HepG2 (cell line): Measurements from ENCODE around the gene KLC3. TPM values are rescaled to one million over a fixed set of nuclear protein-coding genes. Genes with fewer than 3 reads are reported as not detected.

Experiments used
- HCFC1 ChIP-seq: fragments of 150-350 bp; IDR thresholded peaks from 2 replicates; pipeline ENCODE4 v1.6.1; 2014; ENCODE audit warnings: low read depth, low read length
- MIXL1 ChIP-seq: IDR thresholded peaks from 2 replicates; pipeline ENCODE4 v1.6.1; 2016
- NRL ChIP-seq: sonication (generic); formaldehyde crosslinking; IDR thresholded peaks from 2 replicates; pipeline ENCODE4 v1.5.0; 2020; ENCODE audit warnings: missing genetic modification reagents, mild to moderate bottlenecking, moderate library complexity, borderline replicate concordance
- SAFB2 ChIP-seq: sonication (generic); formaldehyde crosslinking; IDR thresholded peaks from 2 replicates; pipeline ENCODE4 v1.5.1; 2020; ENCODE audit warnings: missing genetic modification reagents, low read depth, mild to moderate bottlenecking, borderline replicate concordance
- TARDBP ChIP-seq: sonication (generic); formaldehyde crosslinking; IDR thresholded peaks from 2 replicates; pipeline ENCODE4 v1.8.0; 2022; ENCODE audit warnings: mild to moderate bottlenecking, missing genetic modification reagents
- ZFP41 ChIP-seq: sonication (generic); formaldehyde crosslinking; IDR thresholded peaks from 2 replicates; pipeline ENCODE4 v1.4.0; 2020; ENCODE audit warnings: mild to moderate bottlenecking, missing genetic modification reagents, borderline replicate concordance
- ZFX ChIP-seq: sonication (generic); formaldehyde crosslinking; IDR thresholded peaks from 2 replicates; pipeline ENCODE4 v1.4.0; 2020; ENCODE audit warnings: mild to moderate bottlenecking, low read depth, missing genetic modification reagents, moderate library complexity
- ZNF263 ChIP-seq: sonication (generic); formaldehyde crosslinking; IDR thresholded peaks from 2 replicates; pipeline ENCODE4 v1.4.0; 2020; ENCODE audit warnings: missing genetic modification reagents
- ZNF343 ChIP-seq: sonication (generic); formaldehyde crosslinking; IDR thresholded peaks from 2 replicates; pipeline ENCODE4 v1.4.0; 2020; ENCODE audit warnings: mild to moderate bottlenecking, missing genetic modification reagents
- ZNF678 ChIP-seq: sonication (generic); formaldehyde crosslinking; IDR thresholded peaks from 2 replicates; pipeline ENCODE4 v1.4.0; 2020; ENCODE audit warnings: mild to moderate bottlenecking, missing genetic modification reagents
- polyA plus RNA-seq, 8 experiments: library from polyadenylated mRNA; depleted of rRNA in 3 of 8; stranded (reverse) in 7 of 8; unstranded in 1 of 8; fragments of >200 nt; fragmentation: Illumina TruSeq in 4 of 8; extraction: Trizol in 4 of 8; gene quantifications; 2 replicates each; pipeline versions ENCODE4 v1.2.1 to v1.2.3, GENCODE V29; 2011 to 2016; ENCODE audit warnings: low read depth in 4 of 8, missing spikeins in 1 of 8, mixed read lengths in 1 of 8; ENCODE audit not compliant: insufficient read depth in 1 of 8
- total RNA-seq, 5 experiments: library from RNA; depleted of rRNA; stranded (reverse); fragments of >200 nt; fragmentation: Illumina TruSeq; extraction: Trizol; gene quantifications; 2 replicates each; pipeline ENCODE4 v1.2.3, GENCODE V29; 2016; ENCODE audit warnings: low read depth in 1 of 5
- TF ChIP-seq, protein P1 (sequence below): sonication (generic); formaldehyde crosslinking; IDR thresholded peaks from 2 replicates; pipeline ENCODE4 v1.4.0; 2020; ENCODE audit warnings: missing genetic modification reagents, borderline replicate concordance
- TF ChIP-seq, protein P2 (sequence below): sonication (generic); formaldehyde crosslinking; IDR thresholded peaks from 2 replicates; pipeline ENCODE4 v1.5.0; 2020; ENCODE audit warnings: mild to moderate bottlenecking, missing genetic modification reagents
- TF ChIP-seq, protein P3 (sequence below): fragments of 450-650 bp; IDR thresholded peaks from 2 replicates; pipeline ENCODE4 v1.6.1; 2016
- TF ChIP-seq, protein P4 (sequence below): sonication (generic); formaldehyde crosslinking; IDR thresholded peaks from 2 replicates; pipeline ENCODE4 v1.5.0; 2020; ENCODE audit warnings: missing genetic modification reagents, mild to moderate bottlenecking, borderline replicate concordance
- TF ChIP-seq, protein P5 (sequence below): sonication (generic); formaldehyde crosslinking; IDR thresholded peaks from 2 replicates; pipeline ENCODE4 v1.5.0; 2020; ENCODE audit warnings: mild to moderate bottlenecking, missing genetic modification reagents, borderline replicate concordance

Gene KLC3
- total and polyA plus RNA-seq, 2 of the 13 experiments (the other 11 are each of a cell fraction or from before 2014, with no cell fraction given): 0.13 TPM; not detected in 1

DNA sequence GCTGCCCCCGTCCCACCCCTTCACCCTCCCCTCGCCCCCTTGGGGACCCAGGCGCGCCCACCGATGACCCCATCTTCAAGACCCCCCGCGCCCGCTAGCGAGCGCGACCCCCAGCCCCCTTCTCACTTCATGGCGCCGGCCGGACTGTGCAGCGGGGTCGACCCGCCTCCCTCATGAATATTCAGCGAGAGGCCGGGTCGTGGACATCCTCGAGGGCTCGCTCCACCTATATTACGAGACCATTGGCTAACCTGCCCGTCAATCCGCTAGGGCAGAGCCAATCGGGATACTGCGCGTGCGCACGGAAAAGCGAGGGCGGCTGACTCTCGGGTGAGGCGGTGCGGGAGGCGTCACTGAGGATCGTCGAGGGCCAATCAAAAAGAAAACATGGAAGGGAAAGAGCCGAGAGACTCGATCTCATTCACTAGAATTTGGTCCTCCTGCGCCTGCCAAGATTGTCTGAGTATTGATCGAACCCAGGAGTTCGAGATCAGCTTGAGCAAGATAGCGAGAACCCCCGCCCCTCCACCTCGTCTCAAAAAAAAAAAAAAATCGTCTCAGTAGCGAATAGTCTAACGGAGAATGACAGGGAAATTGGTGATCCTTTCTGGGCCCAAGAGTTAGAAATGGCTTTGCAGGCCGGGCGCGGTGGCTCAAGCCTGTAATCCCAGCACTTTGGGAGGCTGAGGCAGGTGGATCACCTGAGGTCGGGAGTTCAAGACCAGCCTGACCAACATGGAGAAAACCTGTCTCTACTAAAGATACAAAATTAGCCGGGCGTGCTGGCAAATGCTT lies 30.1 kb downstream of the KLC3 start, which contains the start of gene ERCC2 (continued):
- TF ChIP-seq, protein P1, sequence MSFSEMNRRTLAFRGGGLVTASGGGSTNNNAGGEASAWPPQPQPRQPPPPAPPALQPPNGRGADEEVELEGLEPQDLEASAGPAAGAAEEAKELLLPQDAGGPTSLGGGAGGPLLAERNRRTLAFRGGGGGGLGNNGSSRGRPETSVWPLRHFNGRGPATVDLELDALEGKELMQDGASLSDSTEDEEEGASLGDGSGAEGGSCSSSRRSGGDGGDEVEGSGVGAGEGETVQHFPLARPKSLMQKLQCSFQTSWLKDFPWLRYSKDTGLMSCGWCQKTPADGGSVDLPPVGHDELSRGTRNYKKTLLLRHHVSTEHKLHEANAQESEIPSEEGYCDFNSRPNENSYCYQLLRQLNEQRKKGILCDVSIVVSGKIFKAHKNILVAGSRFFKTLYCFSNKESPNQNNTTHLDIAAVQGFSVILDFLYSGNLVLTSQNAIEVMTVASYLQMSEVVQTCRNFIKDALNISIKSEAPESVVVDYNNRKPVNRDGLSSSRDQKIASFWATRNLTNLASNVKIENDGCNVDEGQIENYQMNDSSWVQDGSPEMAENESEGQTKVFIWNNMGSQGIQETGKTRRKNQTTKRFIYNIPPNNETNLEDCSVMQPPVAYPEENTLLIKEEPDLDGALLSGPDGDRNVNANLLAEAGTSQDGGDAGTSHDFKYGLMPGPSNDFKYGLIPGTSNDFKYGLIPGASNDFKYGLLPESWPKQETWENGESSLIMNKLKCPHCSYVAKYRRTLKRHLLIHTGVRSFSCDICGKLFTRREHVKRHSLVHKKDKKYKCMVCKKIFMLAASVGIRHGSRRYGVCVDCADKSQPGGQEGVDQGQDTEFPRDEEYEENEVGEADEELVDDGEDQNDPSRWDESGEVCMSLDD (CRISPR knock-in tag): no peak
- TF ChIP-seq SAFB2 (CRISPR knock-in tag) (no peak), HCFC1 (no peak), TARDBP (0 out of 2 replicates have a peak, but pooled peaks have one; percentile 0), ZNF263 (CRISPR knock-in tag) (no peak), ZFX (peak; percentile 69), ZNF678 (CRISPR knock-in tag) (no peak), NRL (no peak), MIXL1 (CRISPR knock-in tag) (0 out of 2 replicates have a peak, but pooled peaks have one; percentile 22), ZNF343 (CRISPR knock-in tag) (no peak), ZFP41 (CRISPR knock-in tag) (no peak)
- TF ChIP-seq, protein P2, sequence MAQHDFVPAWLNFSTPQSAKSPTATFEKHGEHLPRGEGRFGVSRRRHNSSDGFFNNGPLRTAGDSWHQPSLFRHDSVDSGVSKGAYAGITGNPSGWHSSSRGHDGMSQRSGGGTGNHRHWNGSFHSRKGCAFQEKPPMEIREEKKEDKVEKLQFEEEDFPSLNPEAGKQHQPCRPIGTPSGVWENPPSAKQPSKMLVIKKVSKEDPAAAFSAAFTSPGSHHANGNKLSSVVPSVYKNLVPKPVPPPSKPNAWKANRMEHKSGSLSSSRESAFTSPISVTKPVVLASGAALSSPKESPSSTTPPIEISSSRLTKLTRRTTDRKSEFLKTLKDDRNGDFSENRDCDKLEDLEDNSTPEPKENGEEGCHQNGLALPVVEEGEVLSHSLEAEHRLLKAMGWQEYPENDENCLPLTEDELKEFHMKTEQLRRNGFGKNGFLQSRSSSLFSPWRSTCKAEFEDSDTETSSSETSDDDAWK: no peak
- TF ChIP-seq, protein P3, sequence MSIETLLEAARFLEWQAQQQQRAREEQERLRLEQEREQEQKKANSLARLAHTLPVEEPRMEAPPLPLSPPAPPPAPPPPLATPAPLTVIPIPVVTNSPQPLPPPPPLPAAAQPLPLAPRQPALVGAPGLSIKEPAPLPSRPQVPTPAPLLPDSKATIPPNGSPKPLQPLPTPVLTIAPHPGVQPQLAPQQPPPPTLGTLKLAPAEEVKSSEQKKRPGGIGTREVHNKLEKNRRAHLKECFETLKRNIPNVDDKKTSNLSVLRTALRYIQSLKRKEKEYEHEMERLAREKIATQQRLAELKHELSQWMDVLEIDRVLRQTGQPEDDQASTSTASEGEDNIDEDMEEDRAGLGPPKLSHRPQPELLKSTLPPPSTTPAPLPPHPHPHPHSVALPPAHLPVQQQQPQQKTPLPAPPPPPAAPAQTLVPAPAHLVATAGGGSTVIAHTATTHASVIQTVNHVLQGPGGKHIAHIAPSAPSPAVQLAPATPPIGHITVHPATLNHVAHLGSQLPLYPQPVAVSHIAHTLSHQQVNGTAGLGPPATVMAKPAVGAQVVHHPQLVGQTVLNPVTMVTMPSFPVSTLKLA: 0 out of 2 replicates have a peak, but pooled peaks have one; percentile 6
- TF ChIP-seq, protein P4, sequence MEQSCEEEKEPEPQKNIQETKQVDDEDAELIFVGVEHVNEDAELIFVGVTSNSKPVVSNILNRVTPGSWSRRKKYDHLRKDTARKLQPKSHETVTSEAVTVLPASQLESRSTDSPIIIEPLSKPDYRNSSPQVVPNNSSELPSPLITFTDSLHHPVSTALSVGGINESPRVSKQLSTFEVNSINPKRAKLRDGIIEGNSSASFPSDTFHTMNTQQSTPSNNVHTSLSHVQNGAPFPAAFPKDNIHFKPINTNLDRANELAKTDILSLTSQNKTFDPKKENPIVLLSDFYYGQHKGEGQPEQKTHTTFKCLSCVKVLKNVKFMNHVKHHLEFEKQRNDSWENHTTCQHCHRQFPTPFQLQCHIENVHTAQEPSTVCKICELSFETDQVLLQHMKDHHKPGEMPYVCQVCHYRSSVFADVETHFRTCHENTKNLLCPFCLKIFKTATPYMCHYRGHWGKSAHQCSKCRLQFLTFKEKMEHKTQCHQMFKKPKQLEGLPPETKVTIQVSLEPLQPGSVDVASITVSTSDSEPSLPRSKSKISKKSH (CRISPR knock-in tag): no peak
- TF ChIP-seq, protein P5, sequence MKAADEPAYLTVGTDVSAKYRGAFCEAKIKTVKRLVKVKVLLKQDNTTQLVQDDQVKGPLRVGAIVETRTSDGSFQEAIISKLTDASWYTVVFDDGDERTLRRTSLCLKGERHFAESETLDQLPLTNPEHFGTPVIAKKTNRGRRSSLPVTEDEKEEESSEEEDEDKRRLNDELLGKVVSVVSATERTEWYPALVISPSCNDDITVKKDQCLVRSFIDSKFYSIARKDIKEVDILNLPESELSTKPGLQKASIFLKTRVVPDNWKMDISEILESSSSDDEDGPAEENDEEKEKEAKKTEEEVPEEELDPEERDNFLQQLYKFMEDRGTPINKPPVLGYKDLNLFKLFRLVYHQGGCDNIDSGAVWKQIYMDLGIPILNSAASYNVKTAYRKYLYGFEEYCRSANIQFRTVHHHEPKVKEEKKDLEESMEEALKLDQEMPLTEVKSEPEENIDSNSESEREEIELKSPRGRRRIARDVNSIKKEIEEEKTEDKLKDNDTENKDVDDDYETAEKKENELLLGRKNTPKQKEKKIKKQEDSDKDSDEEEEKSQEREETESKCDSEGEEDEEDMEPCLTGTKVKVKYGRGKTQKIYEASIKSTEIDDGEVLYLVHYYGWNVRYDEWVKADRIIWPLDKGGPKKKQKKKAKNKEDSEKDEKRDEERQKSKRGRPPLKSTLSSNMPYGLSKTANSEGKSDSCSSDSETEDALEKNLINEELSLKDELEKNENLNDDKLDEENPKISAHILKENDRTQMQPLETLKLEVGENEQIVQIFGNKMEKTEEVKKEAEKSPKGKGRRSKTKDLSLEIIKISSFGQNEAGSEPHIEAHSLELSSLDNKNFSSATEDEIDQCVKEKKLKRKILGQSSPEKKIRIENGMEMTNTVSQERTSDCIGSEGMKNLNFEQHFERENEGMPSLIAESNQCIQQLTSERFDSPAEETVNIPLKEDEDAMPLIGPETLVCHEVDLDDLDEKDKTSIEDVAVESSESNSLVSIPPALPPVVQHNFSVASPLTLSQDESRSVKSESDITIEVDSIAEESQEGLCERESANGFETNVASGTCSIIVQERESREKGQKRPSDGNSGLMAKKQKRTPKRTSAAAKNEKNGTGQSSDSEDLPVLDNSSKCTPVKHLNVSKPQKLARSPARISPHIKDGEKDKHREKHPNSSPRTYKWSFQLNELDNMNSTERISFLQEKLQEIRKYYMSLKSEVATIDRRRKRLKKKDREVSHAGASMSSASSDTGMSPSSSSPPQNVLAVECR: peak; percentile 55; the same call in 1 of the 2 replicates
